Fibroblast of lung (primary cell): ENCODE data around the gene MPRIP.

Experiments used
- CTCF ChIP-seq, 2 donors: IDR thresholded peaks in 1 of 2; conservative IDR thresholded peaks in 1 of 2; 1 replicate in 1 of 2; 2 replicates in 1 of 2; pipeline ENCODE4 v1.5.1; 2011 to 2012; ENCODE audit warnings: low read length in 2 of 2, control low read depth in 1 of 2, inconsistent platforms in 1 of 2, low read depth in 1 of 2, mild to moderate bottlenecking in 1 of 2
- EZH2 ChIP-seq: IDR thresholded peaks from 2 replicates; pipeline ENCODE4 v1.5.1; 2012; ENCODE audit warnings: low read length, control low read depth, mild to moderate bottlenecking; ENCODE audit errors: missing control alignments

- TF ChIP-seq CTCF (conservative IDR thresholded peaks at IDR 0.05 in 1 of 2, IDR thresholded peaks at IDR 0.05 in 1 of 2; ENCODE audit: low read depth in 1 of 2, low read length in 2 of 2), result peak in 1 of 2 donors; percentile 61
- TF ChIP-seq EZH2, result no peak
Observed at GRCh38 chr17:16997514-16998429, 44.5 kb upstream of the MPRIP start.
